ENCODE measurements around the gene CYP2E1. TPM values are rescaled to one million over a fixed set of nuclear protein-coding genes. Genes with fewer than 3 reads are reported as not detected.

Gene CYP2E1
- total and polyA plus RNA-seq, 4 donors = 5.0 to 21.6 (median 15.4) TPM

- H3K9me3 ChIP-seq (ENCODE audit: control insufficient read depth, insufficient read depth, low read length) = peaks cover 2% of the 10 kb centered on the region
- 37% methylated on average over 50 of the region's 51 CpGs for WGBS (ENCODE audit: insufficient coverage)
- peak in 3 of 6 donors; percentile 39 to 82 (median 64) for DNase-seq (ENCODE audit: low read depth in 4 of 6, low spot score in 6 of 6)
- H3K27me3 ChIP-seq (ENCODE audit: control insufficient read depth, insufficient read depth, low read length) = peaks cover 33% of the 10 kb centered on the region
- peaks cover 1% of the 10 kb centered on the region for H3K36me3 ChIP-seq (ENCODE audit: control insufficient read depth, insufficient read depth, low read length)
- peaks cover 5% of the 10 kb centered on the region for H3K4me1 ChIP-seq (ENCODE audit: control insufficient read depth, insufficient read depth, low read length)
- H3K4me3 ChIP-seq (ENCODE audit: low read depth, low read length) = peak overlapping the region; percentile 19
- H3K27ac ChIP-seq (ENCODE audit: low read depth, low read length) = no peak overlapping the region
These were observed 658 bp downstream of the CYP2E1 start for GRCh38 chr10:133527771-133528271.

DNA sequence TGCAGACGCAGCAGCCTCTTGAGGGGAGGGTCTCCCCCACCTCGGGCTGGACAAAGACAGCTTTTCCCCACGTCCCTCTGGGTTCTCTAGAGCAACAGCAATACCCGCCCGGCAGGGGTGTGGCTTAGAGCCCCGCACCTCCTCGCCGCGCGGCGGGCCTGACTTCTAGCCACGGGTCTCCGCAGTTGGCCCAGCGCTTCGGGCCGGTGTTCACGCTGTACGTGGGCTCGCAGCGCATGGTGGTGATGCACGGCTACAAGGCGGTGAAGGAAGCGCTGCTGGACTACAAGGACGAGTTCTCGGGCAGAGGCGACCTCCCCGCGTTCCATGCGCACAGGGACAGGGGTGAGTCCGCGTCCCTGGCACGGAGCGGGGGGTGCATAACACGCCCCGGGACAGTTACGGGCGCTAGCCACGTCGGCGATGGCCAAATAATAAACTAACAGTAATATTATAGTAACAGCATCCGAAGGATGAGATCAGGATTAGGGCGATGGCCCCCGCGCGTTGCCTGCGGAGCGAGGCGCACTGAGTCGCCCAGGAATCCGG lies 1.2 kb downstream of the CYP2E1 start:
- peaks cover 33% of the 10 kb centered on the region for H3K27me3 ChIP-seq (ENCODE audit: control insufficient read depth, insufficient read depth, low read length)

DNA sequence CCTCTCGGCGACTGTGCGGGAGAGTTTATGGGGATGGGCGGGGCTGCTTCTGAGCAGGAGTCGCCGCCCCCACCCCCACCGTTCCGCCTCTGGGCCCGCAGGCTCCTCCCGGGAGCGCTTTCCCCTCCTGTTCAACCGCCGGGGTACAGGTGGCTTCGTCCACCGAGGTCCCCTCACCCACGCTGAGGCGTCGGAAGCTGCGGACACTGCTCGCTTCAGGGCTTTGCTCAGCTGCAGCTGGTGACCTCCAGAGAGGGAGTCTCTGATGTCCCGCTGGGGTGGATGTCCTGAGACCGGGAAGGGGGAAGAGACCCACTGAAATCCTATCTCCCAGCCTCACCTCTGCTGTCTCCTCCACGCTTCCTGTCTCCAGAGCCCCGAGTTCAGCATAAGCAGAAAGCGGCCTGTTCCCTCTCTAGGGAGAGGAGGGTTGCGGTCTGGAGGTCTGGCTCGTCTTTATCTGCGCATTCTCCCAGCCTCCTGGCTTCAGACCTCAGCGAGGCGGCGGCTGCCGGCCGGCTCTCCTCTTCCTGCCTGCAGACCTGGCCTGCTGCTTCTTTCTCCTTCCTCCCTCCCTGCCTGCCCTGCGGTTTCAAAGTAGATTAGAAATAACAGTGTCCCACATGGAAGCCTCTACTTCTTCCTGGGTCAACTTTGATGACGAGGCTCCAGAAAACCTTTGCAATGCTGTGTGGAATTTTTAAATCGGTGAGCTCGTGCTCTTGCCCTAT lies 1.8 kb downstream of the CYP2E1 start:
- peak in 2 of 6 donors; percentile 16 to 49 for DNase-seq (ENCODE audit: low read depth in 4 of 6, low spot score in 6 of 6)
- Histone ChIP-seq H3K4me1 (ENCODE audit: control insufficient read depth, insufficient read depth, low read length) (peaks cover 5% of the 10 kb centered on the region), H3K36me3 (ENCODE audit: control insufficient read depth, insufficient read depth, low read length) (peaks cover 10% of the 10 kb centered on the region), H3K27ac (ENCODE audit: low read depth, low read length) (no peak overlapping the region), H3K27me3 (ENCODE audit: control insufficient read depth, insufficient read depth, low read length) (peaks cover 33% of the 10 kb centered on the region), H3K9me3 (ENCODE audit: control insufficient read depth, insufficient read depth, low read length) (no peaks in the 10 kb centered on the region), H3K4me3 (ENCODE audit: low read depth, low read length) (no peak overlapping the region)
- WGBS (ENCODE audit: insufficient coverage) = 29% methylated on average over 32 of the region's 37 CpGs

More for the DNA sequence above, 1.2 kb downstream of the CYP2E1 start:
- Histone ChIP-seq H3K27ac (ENCODE audit: low read depth, low read length) (no peak overlapping the region), H3K36me3 (ENCODE audit: control insufficient read depth, insufficient read depth, low read length) (peaks cover 7% of the 10 kb centered on the region), H3K4me1 (ENCODE audit: control insufficient read depth, insufficient read depth, low read length) (peaks cover 5% of the 10 kb centered on the region), H3K9me3 (ENCODE audit: control insufficient read depth, insufficient read depth, low read length) (peaks cover 2% of the 10 kb centered on the region), H3K4me3 (ENCODE audit: low read depth, low read length) (peak overlapping the region; percentile 19)
- DNase-seq (ENCODE audit: low read depth in 4 of 6, low spot score in 6 of 6) = peak in 2 of 6 donors; percentile 29 to 50
- 32% methylated on average over 39 of the region's 50 CpGs for WGBS (ENCODE audit: insufficient coverage)

GRCh38 chr10:133529576-133529946 lies 2.4 kb downstream of the CYP2E1 start:
- no peak for DNase-seq (ENCODE audit: low read depth in 4 of 6, low spot score in 6 of 6)
- Histone ChIP-seq H3K27me3 (ENCODE audit: control insufficient read depth, insufficient read depth, low read length) (peaks cover 33% of the 10 kb centered on the region), H3K4me1 (ENCODE audit: control insufficient read depth, insufficient read depth, low read length) (peaks cover 5% of the 10 kb centered on the region), H3K36me3 (ENCODE audit: control insufficient read depth, insufficient read depth, low read length) (peaks cover 15% of the 10 kb centered on the region), H3K4me3 (ENCODE audit: low read depth, low read length) (no peak overlapping the region), H3K9me3 (ENCODE audit: control insufficient read depth, insufficient read depth, low read length) (no peaks in the 10 kb centered on the region), H3K27ac (ENCODE audit: low read depth, low read length) (no peak overlapping the region)
- WGBS (ENCODE audit: insufficient coverage) = 47% methylated on average over 23 of the region's 26 CpGs

DNA sequence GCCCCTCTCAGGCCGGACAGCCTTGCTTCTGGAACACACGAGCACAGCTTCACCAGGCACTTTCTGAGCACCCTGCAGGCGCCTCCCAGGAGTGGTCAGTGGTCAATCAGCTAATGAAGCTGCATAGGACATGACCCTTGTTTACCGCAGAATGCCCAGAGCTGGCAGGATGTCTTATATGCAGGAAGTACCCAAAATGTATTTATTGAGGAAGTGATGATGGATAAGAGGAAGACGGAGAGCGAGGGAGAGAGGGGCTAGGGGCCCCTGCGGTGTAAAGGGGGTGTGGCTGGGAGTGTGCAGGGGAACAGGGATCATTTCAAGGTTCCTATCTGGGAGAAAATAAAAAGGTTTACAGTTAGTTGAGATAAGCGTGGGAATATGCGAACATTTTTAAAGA lies 3.3 kb downstream of the CYP2E1 start:
- whole genome bisulfite sequencing (ENCODE audit: insufficient coverage) = 60% methylated on average over 9 of the region's 9 CpGs
- H3K9me3 ChIP-seq (ENCODE audit: control insufficient read depth, insufficient read depth, low read length) = no peaks in the 10 kb centered on the region
- peaks cover 33% of the 10 kb centered on the region for H3K27me3 ChIP-seq (ENCODE audit: control insufficient read depth, insufficient read depth, low read length)
- no peak overlapping the region for H3K27ac ChIP-seq (ENCODE audit: low read depth, low read length)
- H3K4me1 ChIP-seq (ENCODE audit: control insufficient read depth, insufficient read depth, low read length) = peaks cover 5% of the 10 kb centered on the region
- H3K4me3 ChIP-seq (ENCODE audit: low read depth, low read length) = no peak overlapping the region
- H3K36me3 ChIP-seq (ENCODE audit: control insufficient read depth, insufficient read depth, low read length) = peaks cover 15% of the 10 kb centered on the region
- DNase-seq (ENCODE audit: low read depth in 4 of 6, low spot score in 6 of 6) = no peak

- WGBS (ENCODE audit: insufficient coverage) = 78% methylated on average over 7 of the region's 7 CpGs
- H3K27me3 ChIP-seq (ENCODE audit: control insufficient read depth, insufficient read depth, low read length) = peaks cover 26% of the 10 kb centered on the region
- no peak for DNase-seq (ENCODE audit: low read depth in 4 of 6, low spot score in 6 of 6)
These were observed 5.7 kb downstream of the CYP2E1 start for GRCh38 chr10:133532871-133533270.

GRCh38 chr10:133534417-133534816 lies 7.3 kb downstream of the CYP2E1 start:
- Histone ChIP-seq H3K36me3 (ENCODE audit: control insufficient read depth, insufficient read depth, low read length) (peaks cover 15% of the 10 kb centered on the region), H3K4me1 (ENCODE audit: control insufficient read depth, insufficient read depth, low read length) (no peaks in the 10 kb centered on the region), H3K9me3 (ENCODE audit: control insufficient read depth, insufficient read depth, low read length) (no peaks in the 10 kb centered on the region), H3K27ac (ENCODE audit: low read depth, low read length) (no peak overlapping the region), H3K27me3 (ENCODE audit: control insufficient read depth, insufficient read depth, low read length) (peaks cover 11% of the 10 kb centered on the region), H3K4me3 (ENCODE audit: low read depth, low read length) (no peak overlapping the region)
- DNase-seq (ENCODE audit: low read depth in 4 of 6, low spot score in 6 of 6) = no peak
- WGBS (ENCODE audit: insufficient coverage) = 64% methylated on average over 5 of the region's 7 CpGs

More at GRCh38 chr10:133532871-133533270, 5.7 kb downstream of the CYP2E1 start:
- Histone ChIP-seq H3K9me3 (ENCODE audit: control insufficient read depth, insufficient read depth, low read length) (no peaks in the 10 kb centered on the region), H3K4me3 (ENCODE audit: low read depth, low read length) (no peak overlapping the region), H3K27ac (ENCODE audit: low read depth, low read length) (no peak overlapping the region), H3K4me1 (ENCODE audit: control insufficient read depth, insufficient read depth, low read length) (peaks cover 5% of the 10 kb centered on the region), H3K36me3 (ENCODE audit: control insufficient read depth, insufficient read depth, low read length) (peaks cover 15% of the 10 kb centered on the region)

- Histone ChIP-seq H3K27ac (ENCODE audit: low read depth, low read length) (no peak overlapping the region), H3K36me3 (ENCODE audit: control insufficient read depth, insufficient read depth, low read length) (peaks cover 15% of the 10 kb centered on the region), H3K27me3 (ENCODE audit: control insufficient read depth, insufficient read depth, low read length) (peaks cover 2% of the 10 kb centered on the region), H3K4me3 (ENCODE audit: low read depth, low read length) (no peak overlapping the region), H3K9me3 (ENCODE audit: control insufficient read depth, insufficient read depth, low read length) (no peaks in the 10 kb centered on the region), H3K4me1 (ENCODE audit: control insufficient read depth, insufficient read depth, low read length) (no peaks in the 10 kb centered on the region)
- no peak for DNase-seq (ENCODE audit: low read depth in 4 of 6, low spot score in 6 of 6)
- WGBS (ENCODE audit: insufficient coverage) = 35% methylated on average over 3 of the region's 4 CpGs
These were observed 9.0 kb downstream of the CYP2E1 start for GRCh38 chr10:133536198-133536597.

GRCh38 chr10:133537546-133538545 lies 10.7 kb downstream of the CYP2E1 start:
- H3K9me3 ChIP-seq (ENCODE audit: control insufficient read depth, insufficient read depth, low read length) = no peaks in the 10 kb centered on the region
- H3K27ac ChIP-seq (ENCODE audit: low read depth, low read length) = no peak overlapping the region
- no peak for DNase-seq (ENCODE audit: low read depth in 4 of 6, low spot score in 6 of 6)
- 47% methylated on average over 2 of the region's 4 CpGs for WGBS (ENCODE audit: insufficient coverage)
- H3K27me3 ChIP-seq (ENCODE audit: control insufficient read depth, insufficient read depth, low read length) = no peaks in the 10 kb centered on the region
- no peaks in the 10 kb centered on the region for H3K4me1 ChIP-seq (ENCODE audit: control insufficient read depth, insufficient read depth, low read length)
- H3K36me3 ChIP-seq (ENCODE audit: control insufficient read depth, insufficient read depth, low read length) = peaks cover 14% of the 10 kb centered on the region
- H3K4me3 ChIP-seq (ENCODE audit: low read depth, low read length) = no peak overlapping the region
